Effector CD8-positive, alpha-beta T cell (primary cell): ENCODE data around the gene EGF.

Experiments
- DNase-seq: peaks from one replicate; lab custom pipeline; 2025; lab: John Stamatoyannopoulos, UW

The EGF gene

GRCh38 chr4:109996526-109996925, 83.8 kb downstream of the EGF start:
- no peak for DNase-seq

GRCh38 chr4:109998867-109999584, 86.3 kb downstream of the EGF start:
- no peak for DNase-seq

- no peak for DNase-seq
Observed at GRCh38 chr4:109999585-109999912, 86.9 kb downstream of the EGF start.

GRCh38 chr4:110002326-110002725, 89.6 kb downstream of the EGF start:
- DNase-seq, result no peak

- DNase-seq, result no peak
Observed at GRCh38 chr4:110003401-110004187, 90.9 kb downstream of the EGF start.

- no peak for DNase-seq
Observed at GRCh38 chr4:110004556-110004955, 91.9 kb downstream of the EGF start.

- no peak for DNase-seq
Observed at GRCh38 chr4:110005461-110006056, 92.9 kb downstream of the EGF start.

GRCh38 chr4:110007217-110007616, 94.5 kb downstream of the EGF start:
- no peak for DNase-seq

GRCh38 chr4:110008540-110008939, 95.9 kb downstream of the EGF start:
- DNase-seq, result no peak

- DNase-seq, result no peak
Observed at GRCh38 chr4:110009550-110009949, 96.9 kb downstream of the EGF start.

- no peak for DNase-seq
Observed at GRCh38 chr4:110010797-110011196, 98.1 kb downstream of the EGF start.

GRCh38 chr4:110012917-110013316, 100.2 kb downstream of the EGF start:
- no peak for DNase-seq

- DNase-seq, result no peak
Observed at GRCh38 chr4:110014233-110014632, 101.5 kb downstream of the EGF start.

GRCh38 chr4:110019153-110019552, 106.5 kb downstream of the EGF start:
- DNase-seq, result no peak

- DNase-seq, result no peak
Observed at GRCh38 chr4:110020139-110020538, 107.5 kb downstream of the EGF start.

- no peak for DNase-seq
Observed at GRCh38 chr4:110020646-110021443, 108.2 kb downstream of the EGF start.

- no peak for DNase-seq
Observed at GRCh38 chr4:110022457-110022856, 109.8 kb downstream of the EGF start.

GRCh38 chr4:110025056-110025455, 112.4 kb downstream of the EGF start:
- no peak for DNase-seq

GRCh38 chr4:110025718-110026117, 113.0 kb downstream of the EGF start:
- DNase-seq, result no peak

- DNase-seq, result no peak
Observed at GRCh38 chr4:110032603-110033002, 119.9 kb downstream of the EGF start.

- no peak for DNase-seq
Observed at GRCh38 chr4:110033355-110034025, 120.8 kb downstream of the EGF start.

- DNase-seq, result no peak
Observed at GRCh38 chr4:110034026-110034393, 121.3 kb downstream of the EGF start.
